HFFc6 (cell line): ENCODE results near the gene RETSAT. TPM values are rescaled to one million over a fixed set of nuclear protein-coding genes. Genes with fewer than 3 reads are reported as not detected.
A peak's percentile ranks its signal among the peaks of the same experiment; 100 is the strongest.

ENCODE experiments used
- DNase-seq: peaks from one replicate; pipeline ENCODE4 v3.0.0-alpha.2; 2018
- H3K27ac Mint-ChIP-seq: 2 replicates; pipeline ENCODE4 v1.8.0; 2020; ENCODE audit warnings: mild to moderate bottlenecking, mixed read lengths
- H3K27me3 Mint-ChIP-seq: 2 replicates; pipeline ENCODE4 v1.8.0; 2021; ENCODE audit warnings: mild to moderate bottlenecking, moderate library complexity, mixed read lengths; ENCODE audit not compliant: insufficient read depth
- H3K36me3 Mint-ChIP-seq: 2 replicates; pipeline ENCODE4 v1.8.0; 2021; ENCODE audit warnings: low read depth, mixed read lengths
- H3K4me1 Mint-ChIP-seq: 2 replicates; pipeline ENCODE4 v1.8.0; 2020; ENCODE audit warnings: low read depth, mixed read lengths
- H3K4me3 Mint-ChIP-seq: 2 replicates; pipeline ENCODE4 v1.8.0; 2020; ENCODE audit warnings: mild to moderate bottlenecking, moderate library complexity, mixed read lengths
- H3K9me3 Mint-ChIP-seq: 2 replicates; pipeline ENCODE4 v1.8.0; 2020; ENCODE audit warnings: mild to moderate bottlenecking, mixed read lengths
- CTCF ChIP-seq: fragments of 200-600 bp; sonication (generic); IDR thresholded peaks from 2 replicates; pipeline ENCODE4 v1.5.0; 2021; ENCODE audit warnings: antibody characterized with exemption, mild to moderate bottlenecking
- total RNA-seq, 6 experiments: library from RNA; stranded (reverse); fragmentation: NEBNext Ultra II Directional; extraction: Animal tissue kit (Norgen Biotek cat#: 25700); gene quantifications; 2 replicates in 1 of 6; 3 replicates in 5 of 6; pipeline ENCODE4 v1.2.3, GENCODE V29; 2021

Gene RETSAT
- total RNA-seq, 6 experiments from 2014 or later, result 36.3 to 50.4 (median 39.0) TPM

- no peak for TF ChIP-seq CTCF
- H3K36me3 Mint-ChIP-seq, result no peaks in the 10 kb centered on the region
- no peak overlapping the region for H3K27ac Mint-ChIP-seq
- no peaks in the 10 kb centered on the region for H3K9me3 Mint-ChIP-seq
- H3K4me1 Mint-ChIP-seq, result peaks cover 21% of the 10 kb centered on the region
- H3K27me3 Mint-ChIP-seq, result no peaks in the 10 kb centered on the region; the same call in 1 of the 2 replicates
- H3K4me3 Mint-ChIP-seq, result no peak overlapping the region
- DNase-seq, result no peak
Observed at GRCh38 chr2:85394976-85395375, 40.6 kb upstream of the RETSAT start.

GRCh38 chr2:85394261-85394681 lies 39.9 kb upstream of the RETSAT start:
- no peak overlapping the region for H3K4me3 Mint-ChIP-seq
- peaks cover 21% of the 10 kb centered on the region for H3K4me1 Mint-ChIP-seq
- H3K9me3 Mint-ChIP-seq, result no peaks in the 10 kb centered on the region
- DNase-seq, result no peak
- no peaks in the 10 kb centered on the region; the same call in 1 of the 2 replicates for H3K27me3 Mint-ChIP-seq
- TF ChIP-seq CTCF, result no peak
- H3K27ac Mint-ChIP-seq, result peak overlapping the region; percentile 12; the same call in 1 of the 2 replicates
- H3K36me3 Mint-ChIP-seq, result no peaks in the 10 kb centered on the region

- Mint-ChIP-seq H3K27me3 (no peaks in the 10 kb centered on the region; the same call in 1 of the 2 replicates), H3K4me1 (peaks cover 21% of the 10 kb centered on the region), H3K36me3 (no peaks in the 10 kb centered on the region), H3K4me3 (no peak overlapping the region), H3K27ac (peak overlapping the region; percentile 12), H3K9me3 (no peaks in the 10 kb centered on the region)
- TF ChIP-seq CTCF, result no peak
- DNase-seq, result peak; percentile 43
Observed at GRCh38 chr2:85393836-85394235, 39.5 kb upstream of the RETSAT start.

GRCh38 chr2:85390941-85391669 lies 36.8 kb upstream of the RETSAT start:
- no peak overlapping the region for H3K27ac Mint-ChIP-seq
- TF ChIP-seq CTCF, result peak; percentile 76
- DNase-seq, result no peak
- H3K27me3 Mint-ChIP-seq, result no peaks in the 10 kb centered on the region; the same call in 1 of the 2 replicates
- peaks cover 4% of the 10 kb centered on the region; the same call in 1 of the 2 replicates for H3K36me3 Mint-ChIP-seq
- H3K4me1 Mint-ChIP-seq, result peaks cover 16% of the 10 kb centered on the region
- no peaks in the 10 kb centered on the region for H3K9me3 Mint-ChIP-seq
- no peak overlapping the region for H3K4me3 Mint-ChIP-seq

GRCh38 chr2:85388878-85389538 lies 34.7 kb upstream of the RETSAT start:
- no peak for DNase-seq
- TF ChIP-seq CTCF, result no peak
- Mint-ChIP-seq H3K9me3 (no peaks in the 10 kb centered on the region), H3K4me1 (peaks cover 10% of the 10 kb centered on the region), H3K27me3 (no peaks in the 10 kb centered on the region; the same call in 1 of the 2 replicates), H3K4me3 (no peak overlapping the region), H3K36me3 (peaks cover 4% of the 10 kb centered on the region), H3K27ac (no peak overlapping the region)
